ENCODE results near the gene GSX1. TPM values are rescaled to one million over a fixed set of nuclear protein-coding genes. Genes with fewer than 3 reads are reported as not detected.

Gene GSX1
- total RNA-seq, 4 donors from 2014 or later, result not detected

GRCh38 chr13:27824121-27824520, 31.8 kb downstream of the GSX1 start:
- Histone ChIP-seq H3K9me3 (no peaks in the 10 kb centered on the region), H3K4me1 (peaks cover 0 to 11% (median 11%) of the 10 kb centered on the region in 4 donors), H3K4me3 (no peak overlapping the region), H3K27ac (replicated peaks in 1 of 4) (no peak overlapping the region), H3K27me3 (peaks cover 0 to 93% (median 14%) of the 10 kb centered on the region in 4 donors), H3K36me3 (no peaks in the 10 kb centered on the region)
- DNase-seq (ENCODE audit: extremely low spot score), result no peak
- WGBS, result 13% methylated on average over 3 of the region's 3 CpGs
- intact Hi-C loops (cut with DNase I), result loop anchor here (10.0 kb wide), 1 partner anchor 879 kb away; no protein-coding TSS in a partner anchor
- TF ChIP-seq EP300 (IDR thresholded peaks at IDR 0.05) (no peak), POLR2A (IDR thresholded peaks at IDR 0.05; ENCODE audit: low read depth) (no peak), CTCF (IDR thresholded peaks at IDR 0.05) (no peak), POLR2AphosphoS5 (IDR thresholded peaks at IDR 0.05) (no peak)

GRCh38 chr13:27825072-27825471, 32.8 kb downstream of the GSX1 start:
- Histone ChIP-seq H3K27me3 (peaks cover 0 to 89% (median 16%) of the 10 kb centered on the region in 4 donors), H3K4me3 (no peak overlapping the region), H3K4me1 (peaks cover 4 to 16% (median 16%) of the 10 kb centered on the region in 4 donors), H3K9me3 (no peaks in the 10 kb centered on the region), H3K36me3 (no peaks in the 10 kb centered on the region), H3K27ac (replicated peaks in 1 of 4) (no peak overlapping the region)
- intact Hi-C loops (cut with DNase I), result loop anchor here (10.0 kb wide), 1 partner anchor 880 kb away; no protein-coding TSS in a partner anchor
- no peak for TF ChIP-seq CTCF (IDR thresholded peaks at IDR 0.05)
- no peak for TF ChIP-seq POLR2AphosphoS5 (IDR thresholded peaks at IDR 0.05)
- no peak for TF ChIP-seq EP300 (IDR thresholded peaks at IDR 0.05)
- no peak for TF ChIP-seq POLR2A (IDR thresholded peaks at IDR 0.05; ENCODE audit: low read depth)
- DNase-seq (ENCODE audit: extremely low spot score), result no peak
- WGBS, result 27% methylated on average over 5 of the region's 5 CpGs

GRCh38 chr13:27826379-27827353, 34.4 kb downstream of the GSX1 start:
- Histone ChIP-seq H3K27me3 (peaks cover 0 to 86% (median 11%) of the 10 kb centered on the region in 4 donors), H3K9me3 (no peaks in the 10 kb centered on the region), H3K36me3 (no peaks in the 10 kb centered on the region), H3K4me3 (peak overlapping the region; percentile 27 to 39 (median 32)), H3K27ac (replicated peaks in 1 of 4) (no peak overlapping the region), H3K4me1 (peaks cover 5 to 19% (median 18%) of the 10 kb centered on the region in 4 donors)
- intact Hi-C loops (cut with DNase I), result loop anchor here (1.0 to 10.0 kb wide), 2 partner anchors 293 to 882 kb away; no protein-coding TSS in a partner anchor
- 13% methylated on average over 25 of the region's 30 CpGs for WGBS
- TF ChIP-seq CTCF (IDR thresholded peaks at IDR 0.05), result peak; percentile 90 to 95 (median 93)
- TF ChIP-seq POLR2AphosphoS5 (IDR thresholded peaks at IDR 0.05), result no peak
- peak; percentile 97 for DNase-seq (ENCODE audit: extremely low spot score)

- H3K4me3 ChIP-seq, result no peak overlapping the region
- TF ChIP-seq POLR2A (IDR thresholded peaks at IDR 0.05; ENCODE audit: low read depth), result no peak
- no peak for TF ChIP-seq POLR2AphosphoS5 (IDR thresholded peaks at IDR 0.05)
- no peak for TF ChIP-seq EP300 (IDR thresholded peaks at IDR 0.05)
- TF ChIP-seq CTCF (IDR thresholded peaks at IDR 0.05), result no peak
- intact Hi-C loops (cut with DNase I), result loop anchor here (2.0 to 10.0 kb wide), 3 partner anchors 157 to 883 kb away; no protein-coding TSS in a partner anchor
- peaks cover 5 to 19% (median 18%) of the 10 kb centered on the region in 4 donors for H3K4me1 ChIP-seq
- no peak overlapping the region for H3K27ac ChIP-seq (replicated peaks in 1 of 4)
- H3K27me3 ChIP-seq, result peaks cover 0 to 80% (median 10%) of the 10 kb centered on the region in 4 donors
- H3K9me3 ChIP-seq, result no peaks in the 10 kb centered on the region
- no peaks in the 10 kb centered on the region for H3K36me3 ChIP-seq
- no peak for DNase-seq (ENCODE audit: extremely low spot score)
- WGBS, result 66% methylated on average over 4 of the region's 4 CpGs
Observed at GRCh38 chr13:27827646-27828045, 35.4 kb downstream of the GSX1 start.

All from esophagus muscularis mucosa (tissue), 4 donors.